ENCODE data around the gene INPP4B. TPM values are rescaled to one million over a fixed set of nuclear protein-coding genes. Genes with fewer than 3 reads are reported as not detected.

Gene INPP4B
- total and polyA plus RNA-seq, 2 donors from 2014 or later, result 2.6 to 18.9 TPM

DNA sequence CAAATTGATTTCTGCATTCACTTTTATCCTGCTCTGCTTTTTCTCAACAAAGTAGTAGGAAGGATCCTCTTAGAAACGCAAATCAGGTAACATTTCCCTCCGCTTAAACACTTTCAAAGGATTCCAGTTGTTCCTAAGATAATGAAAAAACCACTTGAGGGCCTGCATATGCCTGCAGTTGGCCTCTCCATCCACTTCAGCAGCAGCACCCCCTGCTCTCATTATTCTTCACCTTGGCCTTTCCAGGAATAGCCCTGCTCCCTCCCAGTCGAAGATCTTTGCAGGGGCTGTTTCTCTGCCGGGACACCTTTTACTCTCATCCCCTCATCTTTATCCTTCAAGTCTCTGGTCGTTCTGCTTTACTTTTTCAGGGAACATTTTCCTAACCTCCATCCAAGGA, 314.0 kb downstream of the INPP4B start:
- intact Hi-C loops (cut with DNase I), result no loop called here
- no peak overlapping the region for H3K9ac ChIP-seq (ENCODE audit: low read length in 3 of 3)
- no peak for FAIRE-seq
- no peaks in the 10 kb centered on the region for H3K36me3 ChIP-seq (ENCODE audit: control insufficient read depth in 2 of 3, insufficient read depth in 3 of 3, low read length in 3 of 3)
- no peak for TF ChIP-seq CTCF (IDR thresholded peaks at IDR 0.05; ENCODE audit: borderline replicate concordance, extremely low read depth, insufficient read depth)
- no peak overlapping the region for H3K4me3 ChIP-seq (ENCODE audit: low read length in 3 of 3)
- no peaks in the 10 kb centered on the region for H3K4me1 ChIP-seq (ENCODE audit: control insufficient read depth in 2 of 3, insufficient read depth in 2 of 3, low read depth in 1 of 3, low read length in 3 of 3)
- no peak for DNase-seq
- no peak overlapping the region for H3K27ac ChIP-seq (ENCODE audit: low read depth in 2 of 2, low read length in 2 of 2)
- no peaks in the 10 kb centered on the region for H3K9me3 ChIP-seq (ENCODE audit: control insufficient read depth in 2 of 3, insufficient read depth in 1 of 3, low read length in 3 of 3)
- H3K27me3 ChIP-seq (ENCODE audit: control insufficient read depth, insufficient read depth, low read length), result no peaks in the 10 kb centered on the region

DNA sequence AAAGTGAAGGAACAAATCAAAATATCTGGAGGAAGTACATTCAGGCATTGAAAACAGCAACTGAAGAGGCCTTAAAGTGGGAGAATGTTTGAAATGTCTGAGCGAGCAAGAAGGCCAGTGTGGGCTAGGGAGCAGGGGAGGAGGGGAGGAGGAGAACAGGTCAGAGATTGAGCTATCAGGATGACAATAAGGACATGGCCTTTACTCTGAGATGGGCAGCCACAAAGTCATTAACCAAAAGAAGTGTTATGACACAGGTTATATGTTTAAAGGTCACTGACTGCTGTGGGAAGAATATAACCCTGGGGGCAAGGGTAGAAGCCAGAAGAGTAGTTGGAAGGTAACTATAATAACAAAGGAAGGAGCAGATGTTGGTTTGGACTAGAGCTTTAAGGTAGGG, 315.4 kb downstream of the INPP4B start:
- Histone ChIP-seq H3K9me3 (ENCODE audit: control insufficient read depth in 2 of 3, insufficient read depth in 1 of 3, low read length in 3 of 3) (no peaks in the 10 kb centered on the region), H3K9ac (ENCODE audit: low read length in 3 of 3) (no peak overlapping the region), H3K4me3 (ENCODE audit: low read length in 3 of 3) (no peak overlapping the region), H3K27ac (ENCODE audit: low read depth in 2 of 2, low read length in 2 of 2) (no peak overlapping the region), H3K27me3 (ENCODE audit: control insufficient read depth, insufficient read depth, low read length) (no peaks in the 10 kb centered on the region), H3K4me1 (ENCODE audit: control insufficient read depth in 2 of 3, insufficient read depth in 2 of 3, low read depth in 1 of 3, low read length in 3 of 3) (no peaks in the 10 kb centered on the region), H3K36me3 (ENCODE audit: control insufficient read depth in 2 of 3, insufficient read depth in 3 of 3, low read length in 3 of 3) (no peaks in the 10 kb centered on the region)
- no peak for TF ChIP-seq CTCF (IDR thresholded peaks at IDR 0.05; ENCODE audit: borderline replicate concordance, extremely low read depth, insufficient read depth)
- intact Hi-C loops (cut with DNase I), result no loop called here
- no peak for DNase-seq
- FAIRE-seq, result no peak

DNA sequence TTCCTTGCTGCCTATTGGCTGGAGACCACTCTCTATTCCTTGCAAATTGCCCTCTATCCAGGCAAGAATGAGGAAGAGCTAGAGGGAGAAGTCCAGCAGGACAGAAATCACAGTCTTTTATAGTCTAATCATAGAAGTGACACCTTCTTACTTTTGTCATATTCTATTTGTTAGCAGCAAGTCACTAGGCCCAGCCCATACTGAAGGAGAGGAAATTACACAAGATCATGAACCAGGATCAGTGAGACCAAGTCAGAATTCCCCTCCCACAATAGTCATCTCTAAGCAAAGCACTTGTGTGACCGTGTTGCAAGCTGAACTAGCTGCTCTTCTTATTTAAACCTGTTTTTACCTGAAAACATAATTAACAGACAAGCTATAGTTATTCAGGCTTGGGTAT, 317.7 kb downstream of the INPP4B start:
- Histone ChIP-seq H3K27ac (ENCODE audit: low read depth in 2 of 2, low read length in 2 of 2) (no peak overlapping the region), H3K9ac (ENCODE audit: low read length in 3 of 3) (no peak overlapping the region), H3K4me1 (ENCODE audit: control insufficient read depth in 2 of 3, insufficient read depth in 2 of 3, low read depth in 1 of 3, low read length in 3 of 3) (no peaks in the 10 kb centered on the region), H3K36me3 (ENCODE audit: control insufficient read depth in 2 of 3, insufficient read depth in 3 of 3, low read length in 3 of 3) (no peaks in the 10 kb centered on the region), H3K27me3 (ENCODE audit: control insufficient read depth, insufficient read depth, low read length) (no peaks in the 10 kb centered on the region), H3K9me3 (ENCODE audit: control insufficient read depth in 2 of 3, insufficient read depth in 1 of 3, low read length in 3 of 3) (no peaks in the 10 kb centered on the region), H3K4me3 (ENCODE audit: low read length in 3 of 3) (no peak overlapping the region)
- DNase-seq, result no peak
- intact Hi-C loops (cut with DNase I), result no loop called here
- FAIRE-seq, result no peak
- no peak for TF ChIP-seq CTCF (IDR thresholded peaks at IDR 0.05; ENCODE audit: borderline replicate concordance, extremely low read depth, insufficient read depth)

- Histone ChIP-seq H3K27ac (ENCODE audit: low read depth in 2 of 2, low read length in 2 of 2) (no peak overlapping the region), H3K4me1 (ENCODE audit: control insufficient read depth in 2 of 3, insufficient read depth in 2 of 3, low read depth in 1 of 3, low read length in 3 of 3) (no peaks in the 10 kb centered on the region), H3K9me3 (ENCODE audit: control insufficient read depth in 2 of 3, insufficient read depth in 1 of 3, low read length in 3 of 3) (no peaks in the 10 kb centered on the region), H3K9ac (ENCODE audit: low read length in 3 of 3) (no peak overlapping the region), H3K4me3 (ENCODE audit: low read length in 3 of 3) (no peak overlapping the region), H3K36me3 (ENCODE audit: control insufficient read depth in 2 of 3, insufficient read depth in 3 of 3, low read length in 3 of 3) (no peaks in the 10 kb centered on the region), H3K27me3 (ENCODE audit: control insufficient read depth, insufficient read depth, low read length) (no peaks in the 10 kb centered on the region)
- no peak for FAIRE-seq
- intact Hi-C loops (cut with DNase I), result no loop called here
- no peak for TF ChIP-seq CTCF (IDR thresholded peaks at IDR 0.05; ENCODE audit: borderline replicate concordance, extremely low read depth, insufficient read depth)
- no peak for DNase-seq
Observed at GRCh38 chr4:142523111-142523510, 323.0 kb downstream of the INPP4B start.
